GM18511 (cell line): ENCODE results near the gene KCND1.

Experiments
- ATAC-seq: cut with Tn5 transposase; IDR thresholded peaks from one replicate; pipeline ENCODE4 v1.9.1; 2021; ENCODE audit warnings: mild to moderate bottlenecking, moderate library complexity; ENCODE audit not compliant: unreplicated experiment

KCND1 gene

GRCh38 chrX:48975041-48975440 is 3.4 kb upstream of the KCND1 start:
- no peak for ATAC-seq

- ATAC-seq = no peak
Measured at GRCh38 chrX:48974574-48974973, 2.9 kb upstream of the KCND1 start.

- ATAC-seq = no peak
Measured at GRCh38 chrX:48974033-48974432, 2.4 kb upstream of the KCND1 start.

GRCh38 chrX:48972220-48973164 is 848 bp upstream of the KCND1 start:
- no peak for ATAC-seq

- no peak for ATAC-seq
Measured at GRCh38 chrX:48969471-48969870, 2.2 kb downstream of the KCND1 start.

GRCh38 chrX:48968377-48968776 is 3.3 kb downstream of the KCND1 start:
- ATAC-seq = no peak

GRCh38 chrX:48966796-48967579 is 4.7 kb downstream of the KCND1 start:
- ATAC-seq = no peak

GRCh38 chrX:48965959-48966358 is 5.7 kb downstream of the KCND1 start:
- no peak for ATAC-seq

GRCh38 chrX:48961585-48962091 is 10.0 kb downstream of the KCND1 start:
- no peak for ATAC-seq

GRCh38 chrX:48960291-48960690 is 11.4 kb downstream of the KCND1 start:
- no peak for ATAC-seq

GRCh38 chrX:48958635-48959094 is 13.0 kb downstream of the KCND1 start:
- no peak for ATAC-seq

GRCh38 chrX:48957827-48958634 is 13.6 kb downstream of the KCND1 start:
- ATAC-seq = peak; percentile 85

GRCh38 chrX:48957477-48957826 is 14.2 kb downstream of the KCND1 start, which contains the start of gene OTUD5:
Gene OTUD5, minus strand, starts transcription at chrX:48957607. Its CDS starts 37 bp downstream, at chrX:48957570.
- peak; percentile 47 for ATAC-seq

GRCh38 chrX:48956728-48957414 is 14.8 kb downstream of the KCND1 start:
- no peak for ATAC-seq

GRCh38 chrX:48948589-48948988 is 23.1 kb downstream of the KCND1 start:
- ATAC-seq = no peak

- no peak for ATAC-seq
Measured at GRCh38 chrX:48945517-48946348, 25.9 kb downstream of the KCND1 start.

GRCh38 chrX:48942895-48943294 is 28.7 kb downstream of the KCND1 start:
- no peak for ATAC-seq

- no peak for ATAC-seq
Measured at GRCh38 chrX:48940404-48940955, 31.2 kb downstream of the KCND1 start.
